RPMI8226 (cell line): Measurements from ENCODE around the gene RAPGEF1.
A peak's percentile ranks its signal among the peaks of the same experiment; 100 is the strongest.
"Not testable (repeated sequence)": the region's sequence is repeated elsewhere in the genome, so short reads cannot be mapped to it uniquely, and the experiment has no call there.

ENCODE experiments used
- DNase-seq: peaks from one replicate; pipeline ENCODE4 v3.0.0-alpha.2; 2015

RAPGEF1 gene, protein sequence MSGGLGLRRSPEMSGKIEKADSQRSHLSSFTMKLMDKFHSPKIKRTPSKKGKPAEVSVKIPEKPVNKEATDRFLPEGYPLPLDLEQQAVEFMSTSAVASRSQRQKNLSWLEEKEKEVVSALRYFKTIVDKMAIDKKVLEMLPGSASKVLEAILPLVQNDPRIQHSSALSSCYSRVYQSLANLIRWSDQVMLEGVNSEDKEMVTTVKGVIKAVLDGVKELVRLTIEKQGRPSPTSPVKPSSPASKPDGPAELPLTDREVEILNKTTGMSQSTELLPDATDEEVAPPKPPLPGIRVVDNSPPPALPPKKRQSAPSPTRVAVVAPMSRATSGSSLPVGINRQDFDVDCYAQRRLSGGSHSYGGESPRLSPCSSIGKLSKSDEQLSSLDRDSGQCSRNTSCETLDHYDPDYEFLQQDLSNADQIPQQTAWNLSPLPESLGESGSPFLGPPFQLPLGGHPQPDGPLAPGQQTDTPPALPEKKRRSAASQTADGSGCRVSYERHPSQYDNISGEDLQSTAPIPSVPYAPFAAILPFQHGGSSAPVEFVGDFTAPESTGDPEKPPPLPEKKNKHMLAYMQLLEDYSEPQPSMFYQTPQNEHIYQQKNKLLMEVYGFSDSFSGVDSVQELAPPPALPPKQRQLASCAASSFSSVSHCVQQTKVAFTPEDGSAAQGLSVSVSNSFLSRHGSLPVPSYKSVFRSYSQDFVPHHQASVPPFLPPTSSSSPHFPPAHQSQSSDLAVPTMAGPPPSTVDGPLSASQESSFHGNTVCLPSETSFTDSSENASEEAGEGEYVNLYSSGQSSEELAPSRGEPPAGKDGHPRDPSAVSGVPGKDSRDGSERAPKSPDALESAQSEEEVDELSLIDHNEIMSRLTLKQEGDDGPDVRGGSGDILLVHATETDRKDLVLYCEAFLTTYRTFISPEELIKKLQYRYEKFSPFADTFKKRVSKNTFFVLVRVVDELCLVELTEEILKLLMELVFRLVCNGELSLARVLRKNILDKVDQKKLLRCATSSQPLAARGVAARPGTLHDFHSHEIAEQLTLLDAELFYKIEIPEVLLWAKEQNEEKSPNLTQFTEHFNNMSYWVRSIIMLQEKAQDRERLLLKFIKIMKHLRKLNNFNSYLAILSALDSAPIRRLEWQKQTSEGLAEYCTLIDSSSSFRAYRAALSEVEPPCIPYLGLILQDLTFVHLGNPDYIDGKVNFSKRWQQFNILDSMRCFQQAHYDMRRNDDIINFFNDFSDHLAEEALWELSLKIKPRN (N-terminal part only)

DNA sequence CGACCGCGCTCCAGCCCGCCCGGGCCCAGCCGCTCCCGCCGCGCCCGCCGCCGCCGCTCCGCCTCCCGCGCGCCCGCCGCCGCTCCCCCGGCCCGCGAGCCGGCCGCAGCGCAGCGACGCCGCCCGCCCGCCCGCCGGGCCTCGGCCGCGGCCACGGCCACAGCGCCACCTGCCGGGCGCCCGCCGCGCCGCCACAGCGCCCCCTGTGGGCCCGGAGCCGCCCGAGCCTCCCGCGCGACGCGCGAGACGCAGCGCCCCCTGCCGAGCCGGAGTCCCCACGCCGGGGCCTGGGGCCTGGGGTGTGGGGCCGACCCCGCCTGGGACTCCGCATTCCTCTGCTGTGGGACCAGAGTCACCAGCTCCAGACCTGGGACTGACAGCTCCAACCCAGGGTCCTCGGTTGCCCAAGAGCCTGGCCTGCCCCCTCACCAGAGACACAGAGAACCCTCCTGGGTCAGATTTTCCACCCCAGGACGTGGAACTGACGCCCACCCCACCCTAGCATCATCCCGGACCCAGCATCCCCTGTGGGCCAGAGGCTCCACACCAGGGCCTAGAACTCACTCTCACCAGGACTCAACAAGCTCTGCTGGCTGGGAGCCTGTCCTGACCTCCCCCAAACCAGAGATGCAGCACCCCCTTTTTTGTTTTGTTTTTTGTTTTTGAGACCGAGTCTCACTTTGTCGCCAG lies at the start of gene RAPGEF1:
RAPGEF1 (minus strand) TSS at position 118 of the 690 bp plus-strand sequence. CDS start 246 bp downstream, outside the sequence.
- DNase-seq: peak; percentile 85

DNA sequence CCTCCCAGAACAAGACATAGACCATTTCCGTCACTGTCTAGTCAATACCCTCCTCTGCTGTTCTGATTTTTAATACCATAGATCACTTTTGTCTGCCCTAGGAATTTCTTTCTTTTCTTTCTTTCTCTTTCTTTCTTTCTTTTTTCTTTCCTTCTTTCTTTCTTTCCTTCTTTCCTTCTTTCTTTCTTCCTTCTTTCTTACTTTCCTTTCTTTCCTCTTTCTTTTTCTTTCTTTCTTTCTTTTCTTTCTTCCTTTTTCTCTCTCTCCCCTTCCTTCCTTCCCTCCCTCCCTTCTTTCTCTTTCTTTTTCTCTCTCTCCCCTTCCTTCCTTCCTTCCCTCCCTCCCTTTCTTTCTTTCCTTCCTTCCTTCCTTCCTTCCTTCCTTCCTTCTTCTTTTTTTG lies 49.0 kb upstream of the RAPGEF1 start:
- DNase-seq: no peak

DNA sequence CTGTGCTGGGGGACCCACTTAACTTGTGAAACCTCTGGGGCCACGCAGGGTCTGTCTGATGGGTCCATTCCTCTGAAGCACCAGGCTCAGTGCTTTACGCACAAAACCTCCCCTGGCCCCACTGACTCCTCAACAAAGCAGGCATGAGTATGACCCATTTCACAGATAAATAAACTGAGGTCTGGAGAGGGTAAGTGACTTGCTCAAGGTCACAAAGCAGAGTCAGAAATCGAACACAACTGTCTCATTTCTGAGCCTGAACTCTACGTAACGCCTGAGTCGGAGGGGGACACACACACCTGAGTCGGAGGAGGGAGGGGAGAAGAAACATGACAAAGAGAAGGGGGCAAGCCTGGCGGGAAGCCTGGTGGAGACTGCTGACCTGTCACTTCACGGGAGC lies 48.0 kb upstream of the RAPGEF1 start:
- no peak for DNase-seq

DNA sequence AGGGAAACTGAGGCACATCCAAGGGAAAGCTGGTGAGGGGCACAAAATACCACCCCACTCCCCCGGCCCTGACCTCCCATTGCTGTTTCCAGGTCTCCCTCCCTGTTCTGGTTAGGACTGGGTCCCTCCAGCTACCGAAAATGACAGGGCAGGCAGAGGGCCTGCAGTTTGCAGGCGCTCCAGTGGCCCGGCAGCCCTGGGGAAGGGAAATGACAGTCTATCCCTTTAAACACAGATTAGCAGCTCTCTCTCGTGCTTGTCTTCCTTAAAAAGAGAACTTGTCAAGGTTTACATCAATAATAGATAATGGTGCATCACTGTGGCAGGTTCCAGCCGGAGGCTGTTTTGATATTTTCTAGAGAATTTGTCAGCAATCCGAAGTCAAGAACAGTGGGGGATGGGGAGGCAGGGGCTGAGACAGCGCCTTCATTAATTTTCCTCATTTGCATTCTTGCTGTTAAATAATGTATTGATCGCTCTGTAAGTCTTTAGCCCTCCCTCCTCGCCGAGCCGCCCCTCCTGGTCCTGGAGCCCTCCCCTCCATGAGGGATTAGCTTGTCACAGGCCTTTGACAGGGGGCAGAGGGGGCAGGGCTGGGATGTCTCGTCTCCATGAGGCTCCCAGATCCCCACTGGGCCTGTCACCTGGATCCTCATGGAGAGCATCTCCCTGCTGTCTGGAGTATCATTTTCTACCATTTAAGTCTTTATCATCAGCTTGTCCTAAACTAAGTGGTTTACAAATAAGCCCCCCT lies 45.0 kb upstream of the RAPGEF1 start:
- DNase-seq: no peak

DNA sequence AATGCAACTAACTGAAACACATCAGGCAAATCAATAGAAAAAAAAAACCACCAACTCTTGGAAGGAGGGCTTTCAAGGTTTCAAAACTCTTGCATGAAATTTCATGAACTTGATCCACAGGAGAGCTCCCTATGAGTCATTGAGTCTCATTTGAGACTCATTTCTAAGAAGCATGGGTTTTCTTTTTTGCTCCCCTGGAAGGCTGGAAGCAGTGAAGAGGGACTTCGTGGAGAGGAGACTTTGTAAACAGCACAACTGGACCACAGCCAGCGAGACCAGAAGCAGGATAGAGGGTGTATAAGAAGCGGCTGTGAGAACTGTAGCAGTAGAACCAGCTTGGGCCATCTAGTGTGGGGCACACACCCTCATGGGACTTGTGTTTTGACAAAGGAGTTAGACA lies 41.2 kb upstream of the RAPGEF1 start:
- DNase-seq: no peak

DNA sequence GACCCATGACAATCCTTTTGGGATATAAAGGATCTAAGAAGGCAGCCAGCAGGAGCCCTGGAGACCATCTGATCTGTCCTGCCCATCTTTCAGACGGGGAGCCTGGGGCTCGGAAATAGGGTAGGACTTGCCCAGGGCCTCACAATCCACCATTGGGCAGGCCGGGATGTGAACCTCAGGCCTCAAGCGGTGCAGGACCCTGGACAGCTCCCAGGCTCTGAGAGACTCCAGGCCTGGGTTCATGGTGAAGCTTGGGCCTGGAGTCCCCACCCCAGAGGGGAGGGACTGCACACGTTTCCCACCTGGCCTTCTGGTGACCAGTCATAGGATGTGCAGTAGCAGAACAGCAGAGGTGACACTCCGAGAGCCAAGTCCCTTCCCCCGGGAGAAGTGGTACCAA lies 36.6 kb upstream of the RAPGEF1 start:
- peak; percentile 75 for DNase-seq

DNA sequence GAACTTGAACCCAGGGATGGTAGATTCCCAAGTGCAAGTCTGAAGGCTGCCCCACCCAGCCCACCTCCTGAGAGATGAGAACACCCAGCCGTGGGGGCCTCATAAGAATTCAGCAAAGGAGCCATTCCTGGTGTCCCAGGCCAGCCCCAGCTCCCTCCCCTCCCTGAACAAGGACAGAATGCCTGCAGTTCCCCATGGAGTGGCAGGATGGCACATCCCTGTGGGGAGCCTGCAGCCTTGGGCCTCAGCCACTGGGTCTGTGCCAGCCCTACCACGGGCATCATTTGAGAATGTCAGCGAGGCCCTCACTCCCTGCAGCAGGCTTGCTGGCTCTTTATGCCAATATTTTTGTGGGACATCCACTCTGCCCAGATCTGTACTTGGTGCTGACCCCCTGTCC lies 36.2 kb upstream of the RAPGEF1 start:
- DNase-seq: no peak

DNA sequence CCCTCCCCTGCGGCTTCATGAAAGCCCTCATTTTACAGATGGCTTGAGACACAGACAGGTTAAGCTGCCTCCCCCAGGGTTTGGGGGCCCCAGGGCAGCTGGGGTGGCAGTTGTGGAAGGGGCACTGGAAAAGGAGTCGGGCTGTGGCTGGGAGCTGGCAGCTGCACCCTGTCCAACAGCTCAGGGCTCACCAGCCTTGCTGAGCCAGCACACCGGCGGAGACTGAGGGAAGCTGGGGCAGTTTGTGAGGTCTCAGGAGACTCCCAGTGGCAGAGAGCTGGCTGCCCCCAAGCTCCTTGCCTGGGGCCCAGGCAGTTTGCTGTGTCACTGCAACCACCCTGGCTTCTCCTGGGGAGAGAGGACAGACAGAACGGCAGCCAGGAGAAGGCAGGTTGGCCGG lies 34.8 kb upstream of the RAPGEF1 start:
- DNase-seq: no peak

DNA sequence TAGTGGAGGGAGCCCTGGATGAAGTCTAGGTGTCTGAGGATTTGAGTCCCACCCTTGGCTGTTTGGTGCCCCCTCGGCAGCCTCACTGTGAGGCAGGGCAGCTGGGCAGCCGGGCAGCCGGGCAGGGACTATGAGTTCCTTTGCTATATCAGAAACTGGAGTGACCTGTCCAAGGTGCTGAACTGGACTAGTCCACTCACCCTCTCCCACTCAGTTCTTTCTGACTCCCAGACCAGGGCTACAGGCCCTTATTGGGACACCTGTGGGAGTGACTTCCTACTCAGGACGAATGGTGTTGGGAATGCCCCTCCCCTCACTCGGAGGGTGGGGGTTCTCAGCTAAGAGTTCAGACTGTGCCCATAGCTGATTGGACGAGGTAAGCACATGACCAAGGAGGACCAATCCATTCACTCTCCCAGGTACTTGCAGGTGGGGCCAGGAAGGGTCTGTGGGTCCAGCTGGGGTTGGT lies 34.1 kb upstream of the RAPGEF1 start:
- DNase-seq: peak; percentile 81

DNA sequence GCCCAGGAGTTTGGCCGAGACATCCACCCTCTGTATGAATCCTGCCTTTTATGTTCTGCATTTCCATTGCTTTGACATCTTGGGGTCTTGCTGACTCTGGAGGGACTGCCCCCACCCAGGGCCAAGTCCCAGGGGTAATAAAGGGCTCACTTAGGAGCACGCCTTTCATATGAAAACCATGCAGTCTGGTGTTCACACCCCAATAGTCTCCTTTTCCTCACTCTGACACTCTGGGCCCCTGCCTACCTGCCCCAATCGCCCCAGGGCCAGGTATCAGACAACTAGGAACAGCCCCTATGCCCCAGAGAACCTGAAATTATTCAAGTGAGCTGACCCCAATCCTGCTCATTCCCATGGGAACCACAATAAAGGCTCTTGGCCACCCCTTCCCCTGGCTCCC lies 33.1 kb upstream of the RAPGEF1 start:
- no peak for DNase-seq

DNA sequence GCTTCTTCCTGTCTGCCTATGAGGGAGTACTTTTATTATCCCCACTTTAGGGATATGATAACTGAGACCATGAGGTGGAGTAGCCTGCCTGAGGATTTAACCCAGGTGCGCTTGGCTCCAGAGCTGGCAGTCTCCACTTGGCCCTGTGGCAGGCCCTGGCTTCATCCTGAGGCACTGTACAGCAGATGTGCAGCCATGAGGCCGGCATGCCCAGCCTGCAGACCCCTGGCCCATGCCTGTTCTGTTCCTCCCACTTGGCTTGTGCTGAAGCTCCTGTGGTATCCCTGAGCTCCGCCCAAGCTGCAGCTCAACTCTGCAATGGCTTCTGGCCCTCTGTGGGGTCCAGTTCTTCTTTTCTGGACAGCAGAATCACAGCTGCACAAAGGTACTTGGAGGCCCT lies 31.8 kb upstream of the RAPGEF1 start:
- no peak for DNase-seq

DNA sequence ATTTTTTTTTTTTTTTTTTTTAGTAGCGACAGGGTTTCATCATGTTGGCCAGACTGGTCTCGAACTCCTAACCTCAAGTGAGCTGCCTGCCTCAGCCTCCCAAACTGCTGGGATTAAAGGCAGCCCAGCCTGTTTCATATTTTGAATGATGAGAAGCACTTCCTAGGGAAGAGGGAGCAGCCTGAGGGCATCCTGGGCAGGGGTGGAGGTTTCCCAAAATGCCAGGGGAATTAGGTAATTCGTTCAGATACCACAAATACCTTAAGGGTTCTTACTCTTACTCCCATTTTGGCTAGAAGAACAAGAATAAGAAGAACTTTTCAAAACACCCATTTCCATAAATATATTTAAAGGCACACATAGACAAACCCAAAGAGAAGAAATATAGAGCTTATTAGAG lies 29.5 kb upstream of the RAPGEF1 start:
- DNase-seq: no peak

DNA sequence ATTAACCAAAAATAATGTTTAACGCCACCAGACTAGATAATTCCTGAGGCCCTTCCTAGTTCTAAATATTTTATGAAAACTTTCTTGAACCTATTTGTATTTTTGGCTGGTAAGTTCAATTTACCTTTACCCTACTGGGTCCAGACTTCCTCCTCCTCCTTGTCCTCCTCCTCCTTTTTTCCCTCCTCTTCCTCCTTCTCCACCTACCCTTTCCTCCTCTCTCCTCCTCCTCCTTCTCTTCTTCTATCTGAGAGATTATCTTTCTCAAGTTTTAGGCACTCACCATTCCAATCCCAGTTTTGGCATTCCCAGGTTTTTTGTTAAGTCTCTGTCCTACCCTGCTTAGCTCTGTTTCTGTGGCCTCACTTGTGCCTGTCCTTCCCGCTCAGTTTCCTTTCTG lies 24.7 kb upstream of the RAPGEF1 start:
- no peak for DNase-seq

DNA sequence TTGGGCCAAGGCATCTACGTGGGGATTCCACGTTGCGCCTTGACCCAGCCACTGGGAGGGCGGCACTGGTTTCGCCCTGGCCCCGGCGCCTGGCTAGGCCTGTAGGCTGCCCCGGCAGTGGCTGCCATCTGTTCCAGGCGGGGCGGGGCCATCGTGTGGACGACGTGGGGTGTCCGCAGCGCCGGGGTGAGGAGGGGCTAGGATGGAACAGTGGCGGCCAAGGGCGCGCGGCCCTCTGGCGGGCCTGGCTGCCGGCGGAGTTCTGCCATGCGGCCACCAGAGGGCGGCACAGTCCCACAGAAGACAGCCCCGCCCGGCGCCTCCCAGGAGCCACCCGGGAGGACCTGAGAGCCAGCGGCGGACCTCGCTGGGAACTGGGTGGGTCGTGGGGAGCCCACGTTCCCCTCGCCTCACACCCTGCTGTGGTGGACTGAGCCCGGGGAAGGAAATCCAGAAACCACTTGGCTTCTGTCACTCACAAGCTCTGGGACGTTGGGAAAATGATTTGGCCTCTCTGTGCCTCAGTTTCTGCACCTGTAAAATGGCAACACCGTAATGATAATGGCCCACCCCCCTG lies 22.6 kb upstream of the RAPGEF1 start:
- DNase-seq: peak; percentile 85

DNA sequence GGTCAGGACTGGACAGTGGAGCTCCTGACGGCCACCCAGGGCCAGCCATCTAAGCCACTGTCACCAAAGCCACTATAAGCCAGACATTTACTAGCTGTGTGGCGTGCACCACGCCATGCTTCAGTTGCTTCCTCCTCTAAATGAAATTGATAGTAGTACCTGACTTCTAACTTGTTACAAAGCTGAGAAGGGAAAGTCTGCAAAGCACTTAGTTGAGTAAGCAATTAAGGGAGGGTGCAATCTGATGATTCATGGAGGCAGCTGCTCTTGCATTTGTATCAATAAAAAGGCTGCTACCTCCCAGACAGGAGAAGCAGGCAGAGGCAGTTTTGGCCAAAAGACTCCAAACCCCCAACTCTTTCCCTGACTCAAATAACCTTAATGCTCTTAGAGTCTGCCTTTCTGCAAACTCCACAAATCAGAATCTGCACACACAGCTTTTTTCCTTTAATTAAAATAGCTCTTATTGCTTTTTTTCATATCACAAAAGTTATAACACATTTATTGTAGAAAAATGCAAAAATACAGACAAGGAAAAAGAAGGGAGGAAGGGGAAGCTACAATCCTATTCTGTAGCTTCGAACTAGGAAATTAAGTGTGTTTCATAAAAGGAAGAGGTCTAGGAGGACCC lies 19.3 kb upstream of the RAPGEF1 start:
- peak; percentile 60 for DNase-seq

DNA sequence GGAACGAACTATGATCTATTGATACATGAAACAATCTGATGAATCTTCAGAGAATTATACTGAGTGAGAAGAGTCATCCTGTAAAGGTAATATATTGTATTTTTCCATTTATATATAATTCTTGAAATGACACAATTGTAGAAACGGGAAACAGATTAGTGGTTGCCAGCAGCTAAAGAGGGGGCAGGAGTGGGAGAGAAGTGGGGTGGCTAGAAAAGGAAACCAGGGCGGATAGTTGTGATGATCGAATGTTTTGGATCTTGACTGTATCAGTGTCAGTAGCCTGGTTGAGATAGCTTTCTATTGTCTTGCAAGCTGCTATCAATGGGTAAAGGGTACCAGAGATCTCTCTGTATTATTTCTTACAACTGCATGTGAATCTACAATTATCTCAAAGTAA lies 17.7 kb upstream of the RAPGEF1 start:
- DNase-seq: no peak

DNA sequence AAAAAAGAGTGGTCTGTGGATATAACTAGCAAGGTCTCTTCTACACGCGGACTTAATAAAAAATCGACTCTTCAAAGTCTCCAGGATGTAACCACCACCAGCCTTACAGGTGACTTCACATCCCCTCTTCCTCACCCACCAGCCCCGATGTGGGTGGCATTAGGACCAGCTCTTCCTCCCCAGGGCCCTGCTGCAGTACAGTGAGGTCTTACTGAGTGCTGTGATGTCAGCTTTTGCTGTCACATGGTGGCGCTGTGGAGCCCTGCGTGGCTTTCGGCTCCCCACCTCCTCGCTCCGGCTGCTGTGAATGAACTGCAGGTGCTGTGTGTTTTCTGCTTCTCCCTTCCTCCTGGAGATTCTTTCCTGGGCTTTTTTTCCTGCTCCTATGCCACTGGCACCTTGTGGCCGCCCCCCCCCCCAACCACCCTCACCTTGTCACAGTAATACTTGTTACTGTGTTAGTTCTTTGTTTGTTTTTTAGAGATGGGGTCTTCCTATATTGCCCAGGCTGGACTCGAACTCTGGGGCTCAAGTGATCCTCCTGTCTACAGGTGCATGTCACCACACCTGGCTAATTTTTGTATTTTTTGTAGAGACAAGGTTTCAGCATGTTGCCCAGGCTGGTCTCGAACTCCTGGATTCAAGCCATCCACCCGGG lies 15.8 kb upstream of the RAPGEF1 start:
- DNase-seq: peak; percentile 92

DNA sequence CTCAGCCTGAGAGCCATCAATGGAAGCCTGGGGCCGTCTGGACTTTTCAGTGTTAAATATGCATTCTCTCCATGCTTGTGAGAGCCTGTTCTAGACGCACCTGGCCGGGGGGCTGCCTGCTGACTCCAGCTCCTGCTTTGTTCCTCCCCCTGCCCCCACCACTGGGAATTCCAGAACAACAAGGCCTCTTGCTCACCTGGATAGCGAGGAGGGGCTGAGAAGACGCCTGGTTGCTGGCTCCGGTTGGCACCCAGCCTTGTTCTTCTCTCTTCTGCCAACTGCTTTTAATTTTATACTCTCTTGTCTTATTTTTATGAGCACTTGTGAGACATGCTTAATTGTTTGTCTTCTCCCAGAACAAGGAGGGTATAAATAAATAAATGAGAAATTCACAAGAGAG lies 15.0 kb upstream of the RAPGEF1 start:
- no peak for DNase-seq

DNA sequence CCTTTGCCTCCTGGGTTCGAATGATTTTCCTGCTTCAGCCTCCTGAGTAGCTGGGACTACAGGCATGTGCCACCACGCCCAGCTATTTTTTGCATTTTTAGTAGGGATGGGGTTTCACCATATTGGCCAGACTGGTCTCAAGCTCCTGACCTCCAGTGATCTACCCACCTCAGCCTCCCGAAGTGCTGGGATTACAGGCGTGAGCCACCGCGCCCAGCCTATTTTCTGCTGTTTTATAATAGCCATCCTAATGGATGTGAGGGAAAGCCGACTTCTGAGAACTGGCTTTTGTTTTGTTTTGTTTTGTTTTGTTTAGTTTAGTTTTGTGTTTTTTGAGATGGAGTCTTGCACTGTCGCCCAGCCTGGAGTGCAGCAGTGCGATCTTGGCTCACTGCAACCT lies 13.9 kb upstream of the RAPGEF1 start:
- not testable (repeated sequence) for DNase-seq

DNA sequence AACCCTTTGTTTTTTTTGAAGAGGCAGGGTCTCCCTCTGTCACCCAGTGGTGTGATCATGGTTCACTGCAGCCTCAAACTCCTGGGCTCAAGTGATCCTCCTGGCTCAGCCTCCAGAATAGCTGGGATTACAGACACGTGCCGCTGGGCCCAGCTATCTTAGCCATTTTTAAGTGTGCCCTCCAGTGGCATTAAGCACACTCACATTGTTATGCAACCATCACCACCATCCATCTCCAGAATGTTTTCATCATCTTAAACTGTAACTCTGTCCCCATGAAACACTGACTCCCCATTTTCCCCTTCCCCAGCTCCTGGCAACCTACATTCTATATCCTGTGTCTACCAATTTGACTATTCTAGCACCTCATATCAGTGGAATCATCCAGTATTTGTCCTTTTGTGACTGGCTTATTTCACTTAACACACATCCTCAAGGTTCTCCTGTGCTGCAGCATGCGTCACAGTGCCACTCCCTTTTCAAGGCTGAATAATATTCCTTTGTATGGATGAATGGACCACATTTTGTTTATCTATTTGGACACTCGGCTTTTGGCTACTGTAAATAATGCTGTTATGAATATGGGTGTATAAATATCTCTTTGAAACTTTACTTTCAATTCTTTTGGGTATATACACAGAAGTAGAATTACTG lies 12.5 kb upstream of the RAPGEF1 start:
- no peak for DNase-seq
